ENCODE measurements around the gene VIT. TPM values are rescaled to one million over a fixed set of nuclear protein-coding genes. Genes with fewer than 3 reads are reported as not detected.

Gene VIT
- total RNA-seq, 1 donor from 2014 or later, result not detected

GRCh38 chr2:36678856-36679255, 17.7 kb upstream of the VIT start:
- TF ChIP-seq CTCF (IDR thresholded peaks at IDR 0.05) (no peak), EZH2 (IDR thresholded peaks at IDR 0.05) (no peak), EZH2phosphoT487 (IDR thresholded peaks at IDR 0.05) (no peak)
- Histone ChIP-seq H3K36me3 (no peaks in the 10 kb centered on the region), H3K4me2 (no peak overlapping the region), H2AFZ (replicated peaks) (no peak overlapping the region), H3K27me3 (no peaks in the 10 kb centered on the region), H3K4me3 (no peak overlapping the region), H4K20me1 (ENCODE audit: low read depth) (no peaks in the 10 kb centered on the region), H3K79me2 (ENCODE audit: low read depth) (no peaks in the 10 kb centered on the region), H3F3A (ENCODE audit: low read depth) (no peaks in the 10 kb centered on the region), H3K9ac (no peak overlapping the region), H3K27ac (no peak overlapping the region), H3K4me1 (no peaks in the 10 kb centered on the region), H3K9me3 (ENCODE audit: low read depth) (no peaks in the 10 kb centered on the region)
- peaks cover 3% of the 10 kb centered on the region for H3K27me3 Mint-ChIP-seq (ENCODE audit: insufficient read depth, low read depth)
- peaks cover 9% of the 10 kb centered on the region for H3K9me3 Mint-ChIP-seq
- H3K27ac Mint-ChIP-seq, result no peak overlapping the region
- H3K4me1 Mint-ChIP-seq, result no peaks in the 10 kb centered on the region
- H3K36me3 Mint-ChIP-seq, result no peaks in the 10 kb centered on the region
- no peak overlapping the region for H3K4me3 Mint-ChIP-seq
- DNase-seq (ENCODE audit: low spot score), result no peak

GRCh38 chr2:36680012-36680411, 16.5 kb upstream of the VIT start:
- H3F3A ChIP-seq (ENCODE audit: low read depth), result no peaks in the 10 kb centered on the region
- H2AFZ ChIP-seq (replicated peaks), result no peak overlapping the region
- Mint-ChIP-seq H3K36me3 (no peaks in the 10 kb centered on the region), H3K9me3 (peaks cover 9% of the 10 kb centered on the region), H3K4me3 (no peak overlapping the region), H3K27me3 (ENCODE audit: insufficient read depth, low read depth) (peaks cover 3% of the 10 kb centered on the region), H3K4me1 (no peaks in the 10 kb centered on the region), H3K27ac (no peak overlapping the region)
- no peaks in the 10 kb centered on the region for H4K20me1 ChIP-seq (ENCODE audit: low read depth)
- no peak overlapping the region for H3K27ac ChIP-seq
- H3K79me2 ChIP-seq (ENCODE audit: low read depth), result no peaks in the 10 kb centered on the region
- H3K27me3 ChIP-seq, result no peaks in the 10 kb centered on the region
- no peak for TF ChIP-seq EZH2 (IDR thresholded peaks at IDR 0.05)
- TF ChIP-seq CTCF (IDR thresholded peaks at IDR 0.05), result no peak
- TF ChIP-seq EZH2phosphoT487 (IDR thresholded peaks at IDR 0.05), result no peak
- no peaks in the 10 kb centered on the region for H3K36me3 ChIP-seq
- H3K4me1 ChIP-seq, result no peaks in the 10 kb centered on the region
- no peak overlapping the region for H3K9ac ChIP-seq
- H3K4me2 ChIP-seq, result no peak overlapping the region
- no peaks in the 10 kb centered on the region for H3K9me3 ChIP-seq (ENCODE audit: low read depth)
- no peak overlapping the region for H3K4me3 ChIP-seq
- DNase-seq (ENCODE audit: low spot score), result no peak

GRCh38 chr2:36682562-36682961, 13.9 kb upstream of the VIT start:
- H3K4me3 Mint-ChIP-seq, result no peak overlapping the region

More at GRCh38 chr2:36682562-36682961, 13.9 kb upstream of the VIT start:
- Histone ChIP-seq H4K20me1 (ENCODE audit: low read depth) (no peaks in the 10 kb centered on the region), H3K4me3 (no peak overlapping the region), H3K79me2 (ENCODE audit: low read depth) (no peaks in the 10 kb centered on the region), H3K9me3 (ENCODE audit: low read depth) (no peaks in the 10 kb centered on the region), H3K27me3 (no peaks in the 10 kb centered on the region), H2AFZ (replicated peaks) (peak overlapping the region; percentile 30), H3K4me2 (no peak overlapping the region), H3K9ac (no peak overlapping the region), H3K4me1 (no peaks in the 10 kb centered on the region), H3F3A (ENCODE audit: low read depth) (no peaks in the 10 kb centered on the region), H3K27ac (no peak overlapping the region), H3K36me3 (no peaks in the 10 kb centered on the region)
- Mint-ChIP-seq H3K27me3 (ENCODE audit: insufficient read depth, low read depth) (no peaks in the 10 kb centered on the region), H3K4me1 (no peaks in the 10 kb centered on the region), H3K9me3 (peaks cover 7% of the 10 kb centered on the region), H3K27ac (no peak overlapping the region), H3K36me3 (no peaks in the 10 kb centered on the region)
- no peak for TF ChIP-seq EZH2 (IDR thresholded peaks at IDR 0.05)
- TF ChIP-seq CTCF (IDR thresholded peaks at IDR 0.05), result no peak
- TF ChIP-seq EZH2phosphoT487 (IDR thresholded peaks at IDR 0.05), result no peak
- no peak for DNase-seq (ENCODE audit: low spot score)
